ENCODE data around the gene ADGRG6.
"Not testable (repeated sequence)": the region's sequence is repeated elsewhere in the genome, so short reads cannot be mapped to it uniquely, and the experiment has no call there.

ADGRG6 gene

GRCh38 chr6:142419071-142419470, 117.3 kb downstream of the ADGRG6 start:
- no peak for DNase-seq (ENCODE audit: extremely low read depth, insufficient read length)
- no peak for TF ChIP-seq CTCF (IDR thresholded peaks at IDR 0.05; ENCODE audit: insufficient read depth, low read length, poor library complexity, severe bottlenecking)

GRCh38 chr6:142420802-142421201, 119.0 kb downstream of the ADGRG6 start:
- no peaks in the 10 kb centered on the region for H3K36me3 ChIP-seq (ENCODE audit: control insufficient read depth, insufficient read depth, low read length)
- no peak for TF ChIP-seq CTCF (IDR thresholded peaks at IDR 0.05; ENCODE audit: insufficient read depth, low read length, poor library complexity, severe bottlenecking)
- DNase-seq (ENCODE audit: extremely low read depth, insufficient read length) = no peak
- H3K27me3 ChIP-seq (replicated peaks; ENCODE audit: control insufficient read depth, insufficient read depth, low read length) = no peaks in the 10 kb centered on the region
- no peak overlapping the region for H3K4me3 ChIP-seq (replicated peaks; ENCODE audit: low read depth, low read length)

More at GRCh38 chr6:142419071-142419470, 117.3 kb downstream of the ADGRG6 start:
- H3K4me3 ChIP-seq (replicated peaks; ENCODE audit: low read depth, low read length) = no peak overlapping the region
- H3K36me3 ChIP-seq (ENCODE audit: control insufficient read depth, insufficient read depth, low read length) = no peaks in the 10 kb centered on the region
- H3K27me3 ChIP-seq (replicated peaks; ENCODE audit: control insufficient read depth, insufficient read depth, low read length) = no peaks in the 10 kb centered on the region

- no peak for DNase-seq (ENCODE audit: extremely low read depth, insufficient read length)
- Histone ChIP-seq H3K4me3 (replicated peaks; ENCODE audit: low read depth, low read length) (no peak overlapping the region), H3K36me3 (ENCODE audit: control insufficient read depth, insufficient read depth, low read length) (no peaks in the 10 kb centered on the region), H3K27me3 (replicated peaks; ENCODE audit: control insufficient read depth, insufficient read depth, low read length) (no peaks in the 10 kb centered on the region)
- TF ChIP-seq CTCF (IDR thresholded peaks at IDR 0.05; ENCODE audit: insufficient read depth, low read length, poor library complexity, severe bottlenecking) = no peak
Measured at GRCh38 chr6:142421285-142422117, 119.7 kb downstream of the ADGRG6 start.

GRCh38 chr6:142426444-142427132, 124.8 kb downstream of the ADGRG6 start:
- DNase-seq (ENCODE audit: extremely low read depth, insufficient read length); H3K36me3 ChIP-seq (ENCODE audit: control insufficient read depth, insufficient read depth, low read length): not testable (repeated sequence)

GRCh38 chr6:142428468-142428867, 126.7 kb downstream of the ADGRG6 start:
- H3K36me3 ChIP-seq (ENCODE audit: control insufficient read depth, insufficient read depth, low read length); DNase-seq (ENCODE audit: extremely low read depth, insufficient read length); H3K4me3 ChIP-seq (replicated peaks; ENCODE audit: low read depth, low read length); H3K27me3 ChIP-seq (replicated peaks; ENCODE audit: control insufficient read depth, insufficient read depth, low read length): not testable (repeated sequence)

More at GRCh38 chr6:142426444-142427132, 124.8 kb downstream of the ADGRG6 start:
- not testable (repeated sequence) for H3K27me3 ChIP-seq (replicated peaks; ENCODE audit: control insufficient read depth, insufficient read depth, low read length); H3K4me3 ChIP-seq (replicated peaks; ENCODE audit: low read depth, low read length)

- H3K36me3 ChIP-seq (ENCODE audit: control insufficient read depth, insufficient read depth, low read length) = no peaks in the 10 kb centered on the region
- no peak for DNase-seq (ENCODE audit: extremely low read depth, insufficient read length)
- no peak for TF ChIP-seq CTCF (IDR thresholded peaks at IDR 0.05; ENCODE audit: insufficient read depth, low read length, poor library complexity, severe bottlenecking)
- no peak overlapping the region for H3K4me3 ChIP-seq (replicated peaks; ENCODE audit: low read depth, low read length)
- no peaks in the 10 kb centered on the region for H3K27me3 ChIP-seq (replicated peaks; ENCODE audit: control insufficient read depth, insufficient read depth, low read length)
Measured at GRCh38 chr6:142429195-142429594, 127.4 kb downstream of the ADGRG6 start.

Measured in GM06990 (cell line).